ENCODE data around the gene TMPRSS5. TPM values are rescaled to one million over a fixed set of nuclear protein-coding genes. Genes with fewer than 3 reads are reported as not detected.

The TMPRSS5 gene
- total RNA-seq, 1 donor from 2014 or later: 6.5 TPM

- H3K4me3 Mint-ChIP-seq: no peak overlapping the region
- TF ChIP-seq, protein P1, sequence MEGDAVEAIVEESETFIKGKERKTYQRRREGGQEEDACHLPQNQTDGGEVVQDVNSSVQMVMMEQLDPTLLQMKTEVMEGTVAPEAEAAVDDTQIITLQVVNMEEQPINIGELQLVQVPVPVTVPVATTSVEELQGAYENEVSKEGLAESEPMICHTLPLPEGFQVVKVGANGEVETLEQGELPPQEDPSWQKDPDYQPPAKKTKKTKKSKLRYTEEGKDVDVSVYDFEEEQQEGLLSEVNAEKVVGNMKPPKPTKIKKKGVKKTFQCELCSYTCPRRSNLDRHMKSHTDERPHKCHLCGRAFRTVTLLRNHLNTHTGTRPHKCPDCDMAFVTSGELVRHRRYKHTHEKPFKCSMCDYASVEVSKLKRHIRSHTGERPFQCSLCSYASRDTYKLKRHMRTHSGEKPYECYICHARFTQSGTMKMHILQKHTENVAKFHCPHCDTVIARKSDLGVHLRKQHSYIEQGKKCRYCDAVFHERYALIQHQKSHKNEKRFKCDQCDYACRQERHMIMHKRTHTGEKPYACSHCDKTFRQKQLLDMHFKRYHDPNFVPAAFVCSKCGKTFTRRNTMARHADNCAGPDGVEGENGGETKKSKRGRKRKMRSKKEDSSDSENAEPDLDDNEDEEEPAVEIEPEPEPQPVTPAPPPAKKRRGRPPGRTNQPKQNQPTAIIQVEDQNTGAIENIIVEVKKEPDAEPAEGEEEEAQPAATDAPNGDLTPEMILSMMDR (conservative IDR thresholded peaks at IDR 0.05): no peak
- H3K36me3 Mint-ChIP-seq (ENCODE audit: low read depth): peaks cover 5% of the 10 kb centered on the region
- peaks cover 7% of the 10 kb centered on the region for H3K4me1 Mint-ChIP-seq
- no peak for DNase-seq (ENCODE audit: low read depth, low spot score)
- no peaks in the 10 kb centered on the region for H3K27me3 Mint-ChIP-seq (ENCODE audit: low read depth)
- peak overlapping the region; percentile 68 for H3K27ac Mint-ChIP-seq (ENCODE audit: unreplicated experiment)
- H3K9me3 Mint-ChIP-seq: no peaks in the 10 kb centered on the region
Measured at GRCh38 chr11:113729456-113729855, 23.3 kb upstream of the TMPRSS5 start.

DNA sequence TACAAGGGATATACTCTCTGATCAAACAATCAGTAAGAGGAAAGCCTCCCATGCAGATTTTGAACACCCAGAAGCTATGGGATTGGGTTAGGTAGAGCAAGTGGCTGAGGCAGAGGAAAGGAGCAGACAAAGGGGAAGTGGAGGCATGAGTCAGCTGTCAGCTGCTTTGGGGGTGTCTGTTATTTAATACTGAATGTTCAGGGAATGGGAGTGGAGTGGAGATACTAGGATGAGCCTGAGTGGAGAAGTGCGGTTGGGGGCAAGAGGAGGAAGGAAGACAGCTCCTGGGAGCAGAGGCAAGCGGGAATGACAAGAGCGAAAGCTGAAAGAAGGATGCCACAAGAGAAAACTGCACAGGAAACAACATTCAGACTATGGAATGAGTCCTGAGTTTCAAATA is 22.7 kb upstream of the TMPRSS5 start:
- Mint-ChIP-seq H3K36me3 (ENCODE audit: low read depth) (no peaks in the 10 kb centered on the region), H3K4me1 (peaks cover 12% of the 10 kb centered on the region), H3K4me3 (no peak overlapping the region), H3K27me3 (ENCODE audit: low read depth) (no peaks in the 10 kb centered on the region), H3K9me3 (no peaks in the 10 kb centered on the region), H3K27ac (ENCODE audit: unreplicated experiment) (peak overlapping the region; percentile 9)
- no peak for DNase-seq (ENCODE audit: low read depth, low spot score)
- TF ChIP-seq, protein P1 (conservative IDR thresholded peaks at IDR 0.05): no peak

DNA sequence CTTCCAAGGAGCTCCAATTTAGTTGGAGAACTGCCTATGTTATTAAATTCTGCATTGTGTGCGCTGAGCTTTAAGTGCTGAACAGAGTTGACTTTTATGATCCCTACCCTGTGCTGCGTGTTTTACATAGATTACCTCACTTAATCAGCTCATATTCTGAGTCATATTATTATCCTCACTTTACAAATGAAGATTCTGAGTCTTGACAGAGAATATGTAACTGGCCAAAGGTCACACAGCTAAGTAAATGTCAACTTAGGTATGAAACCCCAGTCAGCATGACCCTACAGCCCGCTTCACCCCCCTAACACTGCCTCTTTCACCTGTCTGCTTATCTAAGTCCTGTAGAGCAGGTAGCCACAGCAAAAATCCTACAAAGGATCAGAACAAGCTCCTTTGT is 19.8 kb upstream of the TMPRSS5 start:
- peaks cover 31% of the 10 kb centered on the region for H3K4me1 Mint-ChIP-seq
- H3K27ac Mint-ChIP-seq (ENCODE audit: unreplicated experiment): no peak overlapping the region
- no peak overlapping the region for H3K4me3 Mint-ChIP-seq
- TF ChIP-seq, protein P1 (conservative IDR thresholded peaks at IDR 0.05): no peak
- DNase-seq (ENCODE audit: low read depth, low spot score): no peak
- no peaks in the 10 kb centered on the region for H3K27me3 Mint-ChIP-seq (ENCODE audit: low read depth)
- H3K9me3 Mint-ChIP-seq: peaks cover under 1% of the 10 kb centered on the region
- H3K36me3 Mint-ChIP-seq (ENCODE audit: low read depth): peaks cover 7% of the 10 kb centered on the region

DNA sequence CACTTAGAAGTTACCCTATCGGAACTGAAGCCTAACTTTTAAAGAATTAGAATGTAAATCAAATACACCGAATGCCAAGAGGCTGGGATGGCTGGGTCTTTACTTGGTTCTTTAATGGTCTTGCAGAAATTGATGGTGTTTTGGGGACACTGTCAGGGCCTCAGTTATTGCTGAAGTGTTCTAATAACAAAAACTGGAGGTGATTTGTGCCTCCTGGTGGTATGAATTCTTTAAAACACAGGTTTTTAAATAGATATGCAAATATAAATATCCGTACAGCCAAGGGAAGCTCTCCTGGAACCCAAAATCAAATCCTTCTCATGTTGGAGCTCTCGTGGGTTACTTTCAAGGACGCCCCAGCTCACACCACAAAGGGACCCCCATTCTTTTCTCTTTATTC is 19.3 kb upstream of the TMPRSS5 start:
- no peak for DNase-seq (ENCODE audit: low read depth, low spot score)
- H3K27me3 Mint-ChIP-seq (ENCODE audit: low read depth): no peaks in the 10 kb centered on the region
- H3K4me1 Mint-ChIP-seq: peaks cover 31% of the 10 kb centered on the region
- H3K9me3 Mint-ChIP-seq: peaks cover 5% of the 10 kb centered on the region
- no peak overlapping the region for H3K27ac Mint-ChIP-seq (ENCODE audit: unreplicated experiment)
- peaks cover 13% of the 10 kb centered on the region for H3K36me3 Mint-ChIP-seq (ENCODE audit: low read depth)
- no peak overlapping the region for H3K4me3 Mint-ChIP-seq
- TF ChIP-seq, protein P1 (conservative IDR thresholded peaks at IDR 0.05): no peak

DNA sequence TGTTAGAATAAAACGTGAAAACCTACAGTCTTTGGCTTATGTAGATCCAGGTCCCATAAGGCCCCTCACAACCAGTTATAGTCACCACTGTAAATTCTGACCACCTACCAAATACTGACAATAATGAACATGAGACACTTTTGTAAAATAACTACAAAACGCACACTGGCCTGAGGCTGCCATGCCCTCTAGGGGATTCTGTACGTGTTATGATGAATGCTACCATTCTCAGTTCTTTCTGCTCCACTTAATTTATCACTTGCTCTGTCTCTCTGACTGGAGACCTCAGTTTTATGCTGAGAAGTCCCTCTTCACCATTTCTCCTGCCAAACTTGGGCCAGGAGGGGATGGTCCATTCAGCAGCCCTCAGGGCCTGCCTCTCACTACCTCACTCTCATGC is 18.7 kb upstream of the TMPRSS5 start:
- TF ChIP-seq, protein P1 (conservative IDR thresholded peaks at IDR 0.05): no peak
- Mint-ChIP-seq H3K27me3 (ENCODE audit: low read depth) (no peaks in the 10 kb centered on the region), H3K4me1 (peaks cover 31% of the 10 kb centered on the region), H3K9me3 (peaks cover 7% of the 10 kb centered on the region), H3K27ac (ENCODE audit: unreplicated experiment) (no peak overlapping the region), H3K36me3 (ENCODE audit: low read depth) (peaks cover 14% of the 10 kb centered on the region), H3K4me3 (no peak overlapping the region)
- DNase-seq (ENCODE audit: low read depth, low spot score): no peak

- no peak for DNase-seq (ENCODE audit: low read depth, low spot score)
- Mint-ChIP-seq H3K27ac (ENCODE audit: unreplicated experiment) (no peak overlapping the region), H3K9me3 (peaks cover 12% of the 10 kb centered on the region), H3K36me3 (ENCODE audit: low read depth) (peaks cover 24% of the 10 kb centered on the region), H3K27me3 (ENCODE audit: low read depth) (no peaks in the 10 kb centered on the region), H3K4me1 (peaks cover 31% of the 10 kb centered on the region), H3K4me3 (no peak overlapping the region)
- TF ChIP-seq, protein P1 (conservative IDR thresholded peaks at IDR 0.05): no peak
Measured at GRCh38 chr11:113723787-113724186, 17.7 kb upstream of the TMPRSS5 start.

All from neural crest cell (in vitro differentiated cells).